HG03196 (cell line): ENCODE measurements around the gene FETUB.

ENCODE experiments used
- ATAC-seq: cut with Tn5 transposase; IDR thresholded peaks from one replicate; pipeline ENCODE4 v1.9.1; 2021; ENCODE audit not compliant: unreplicated experiment

FETUB gene

DNA sequence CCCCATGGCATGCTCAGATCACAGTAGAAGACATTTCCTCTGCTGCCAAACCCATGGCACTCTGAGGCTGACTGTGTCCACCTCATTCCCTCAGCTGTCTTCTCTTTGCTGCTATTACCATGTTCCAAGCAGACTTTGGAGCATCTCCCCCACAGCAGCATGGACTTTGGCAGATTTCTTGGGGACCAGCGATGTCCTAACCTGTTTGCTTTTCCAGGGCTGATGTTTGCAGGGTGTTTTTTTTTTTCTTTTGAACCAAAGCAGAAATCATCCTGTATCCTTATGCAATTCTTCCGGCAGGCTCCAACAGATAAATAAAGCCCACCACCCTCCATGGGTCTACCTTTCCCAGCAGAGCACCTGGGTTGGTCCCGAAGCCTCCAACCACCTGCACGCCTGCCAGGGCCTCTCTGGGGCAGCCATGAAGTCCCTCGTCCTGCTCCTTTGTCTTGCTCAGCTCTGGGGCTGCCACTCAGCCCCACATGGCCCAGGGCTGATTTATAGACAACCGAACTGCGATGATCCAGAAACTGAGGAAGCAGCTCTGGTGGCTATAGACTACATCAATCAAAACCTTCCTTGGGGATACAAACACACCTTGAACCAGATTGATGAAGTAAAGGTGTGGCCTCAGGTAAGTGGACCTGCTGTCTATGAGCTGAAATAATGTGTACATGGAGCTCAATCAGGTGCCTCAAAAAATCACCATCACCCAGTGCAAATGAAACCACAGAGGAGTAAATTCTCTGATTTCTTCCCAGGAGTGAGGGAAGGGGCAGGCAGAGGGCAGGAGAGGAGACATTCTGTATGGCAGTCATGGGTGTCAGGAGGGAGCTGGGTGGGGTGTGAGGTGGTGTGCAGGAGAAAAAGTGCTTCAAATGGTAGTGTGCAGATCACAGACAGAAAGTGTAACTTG, 27.2 kb upstream of the FETUB start, which contains the start of gene AHSG:
Gene AHSG, plus strand, starts transcription at position 340 of the 916 bp plus-strand sequence. Its CDS starts 82 bp downstream, at position 422.
- no peak for ATAC-seq

DNA sequence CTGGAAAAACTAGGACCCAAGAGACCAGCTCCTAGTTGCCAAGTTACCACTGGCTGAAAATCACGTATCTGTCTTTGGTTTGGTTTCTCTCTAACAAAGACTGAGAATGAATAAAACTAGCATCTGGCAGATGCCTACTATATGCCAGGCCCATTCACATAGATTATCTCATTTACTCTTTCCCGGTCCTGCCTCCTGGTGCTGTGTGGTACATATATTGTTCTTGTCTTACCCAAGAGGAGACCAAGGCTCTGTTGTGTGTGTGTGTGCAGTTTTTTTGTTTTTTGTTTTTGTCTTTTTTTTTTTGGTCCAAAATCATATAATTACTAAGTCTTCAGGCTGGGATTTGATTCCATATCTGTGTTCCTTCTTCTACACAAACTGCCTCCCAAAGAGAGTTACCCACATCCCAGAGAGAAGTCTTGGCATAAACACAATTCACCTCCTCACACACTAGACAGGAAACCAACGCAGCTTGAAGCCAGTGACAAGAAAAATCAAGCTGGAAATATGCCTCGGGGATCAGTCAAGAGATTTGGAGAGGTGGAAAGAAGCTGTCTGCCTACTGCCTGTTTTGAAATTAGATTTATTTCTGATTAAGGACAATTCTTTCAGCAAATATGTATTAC, 26.4 kb upstream of the FETUB start:
- ATAC-seq, result no peak

DNA sequence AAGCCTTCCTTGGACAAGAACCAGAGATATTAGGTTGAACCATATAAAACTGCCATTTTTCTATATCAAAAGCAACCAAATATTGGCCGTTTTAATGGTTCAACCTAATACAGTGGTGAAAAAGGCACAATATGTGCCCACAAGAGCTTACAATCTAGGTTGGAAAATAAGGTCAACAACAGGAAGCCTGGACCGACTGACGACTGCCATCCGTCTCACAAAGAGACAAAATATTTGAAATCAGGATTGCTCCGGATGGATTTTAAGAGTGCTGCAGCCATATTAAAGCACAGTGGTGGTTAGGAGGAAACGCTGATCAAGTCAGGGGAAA, 26.0 kb upstream of the FETUB start:
- no peak for ATAC-seq

- no peak for ATAC-seq
These were observed 25.4 kb upstream of the FETUB start for GRCh38 chr3:186614597-186615483.

DNA sequence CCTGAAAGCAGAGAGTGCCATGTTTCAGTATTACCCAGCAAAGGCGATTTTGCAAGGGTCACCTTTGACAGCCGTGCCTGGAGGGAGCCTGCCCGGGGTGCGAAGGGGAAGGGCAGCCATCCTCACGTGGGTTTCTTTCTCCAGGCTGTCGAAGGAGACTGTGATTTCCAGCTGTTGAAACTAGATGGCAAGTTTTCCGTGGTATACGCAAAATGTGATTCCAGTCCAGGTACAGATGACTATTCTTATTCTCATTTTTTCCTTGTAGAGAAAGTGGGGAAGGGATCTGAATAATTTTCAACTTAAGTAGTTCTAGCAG, 23.9 kb upstream of the FETUB start:
- no peak for ATAC-seq

- peak; percentile 95 for ATAC-seq
These were observed 22.9 kb upstream of the FETUB start for GRCh38 chr3:186617036-186617946.

DNA sequence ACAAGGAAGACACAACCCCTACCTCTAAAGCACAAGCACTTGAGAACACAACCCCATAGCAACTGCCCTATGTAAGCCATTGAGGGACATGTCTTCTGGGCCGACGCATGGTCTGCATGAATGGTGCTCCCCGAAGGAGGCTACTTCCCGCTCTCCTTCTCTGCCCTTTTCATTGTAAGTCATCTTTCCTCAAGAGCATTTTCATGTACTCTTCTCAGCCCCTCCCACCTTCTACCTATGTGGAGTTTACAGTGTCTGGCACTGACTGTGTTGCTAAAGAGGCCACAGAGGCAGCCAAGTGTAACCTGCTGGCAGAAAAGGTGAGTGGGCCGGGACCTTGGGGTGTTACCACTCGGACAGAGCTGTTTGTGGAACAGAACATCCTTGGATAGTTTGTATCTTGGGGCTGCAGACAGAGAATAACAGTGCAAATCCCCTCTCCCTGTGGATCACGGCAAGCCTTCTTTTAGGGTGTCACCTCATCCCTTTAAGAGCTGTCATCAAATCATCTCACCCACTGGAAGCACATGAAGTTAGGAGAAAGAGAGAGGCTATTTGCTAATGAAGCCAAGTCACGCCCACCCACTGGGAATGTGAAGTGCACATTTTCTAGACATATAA, 21.8 kb upstream of the FETUB start:
- ATAC-seq, result no peak

- ATAC-seq, result no peak
These were observed 20.4 kb upstream of the FETUB start for GRCh38 chr3:186619787-186620212.

DNA sequence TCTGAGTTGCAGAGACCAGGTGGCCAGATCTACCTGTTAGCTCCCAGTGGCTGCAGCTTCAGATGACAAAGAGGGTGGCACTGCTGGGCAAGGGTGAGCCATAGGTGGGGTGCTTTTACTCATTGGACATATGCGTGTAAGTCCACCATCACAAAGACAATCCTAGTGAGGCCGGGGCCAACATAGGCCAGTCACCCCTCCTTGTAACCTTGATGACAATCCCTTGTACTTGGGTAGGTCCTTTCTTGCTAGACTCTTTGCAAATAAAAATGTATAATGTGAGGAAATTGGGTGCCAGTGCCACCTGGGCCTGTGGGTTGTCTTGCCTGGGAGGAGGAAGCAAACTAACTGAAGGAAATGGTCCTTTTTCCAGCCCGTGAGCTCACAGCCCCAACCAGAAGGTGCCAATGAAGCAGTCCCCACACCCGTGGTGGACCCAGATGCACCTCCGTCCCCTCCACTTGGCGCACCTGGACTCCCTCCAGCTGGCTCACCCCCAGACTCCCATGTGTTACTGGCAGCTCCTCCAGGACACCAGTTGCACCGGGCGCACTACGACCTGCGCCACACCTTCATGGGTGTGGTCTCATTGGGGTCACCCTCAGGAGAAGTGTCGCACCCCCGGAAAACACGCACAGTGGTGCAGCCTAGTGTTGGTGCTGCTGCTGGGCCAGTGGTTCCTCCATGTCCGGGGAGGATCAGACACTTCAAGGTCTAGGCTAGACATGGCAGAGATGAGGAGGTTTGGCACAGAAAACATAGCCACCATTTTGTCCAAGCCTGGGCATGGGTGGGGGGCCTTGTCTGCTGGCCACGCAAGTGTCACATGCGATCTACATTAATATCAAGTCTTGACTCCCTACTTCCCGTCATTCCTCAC, 19.7 kb upstream of the FETUB start:
- no peak for ATAC-seq

GRCh38 chr3:186621894-186622650, 18.1 kb upstream of the FETUB start:
- ATAC-seq, result no peak

- ATAC-seq, result no peak
These were observed 17.4 kb upstream of the FETUB start for GRCh38 chr3:186622651-186623310.

DNA sequence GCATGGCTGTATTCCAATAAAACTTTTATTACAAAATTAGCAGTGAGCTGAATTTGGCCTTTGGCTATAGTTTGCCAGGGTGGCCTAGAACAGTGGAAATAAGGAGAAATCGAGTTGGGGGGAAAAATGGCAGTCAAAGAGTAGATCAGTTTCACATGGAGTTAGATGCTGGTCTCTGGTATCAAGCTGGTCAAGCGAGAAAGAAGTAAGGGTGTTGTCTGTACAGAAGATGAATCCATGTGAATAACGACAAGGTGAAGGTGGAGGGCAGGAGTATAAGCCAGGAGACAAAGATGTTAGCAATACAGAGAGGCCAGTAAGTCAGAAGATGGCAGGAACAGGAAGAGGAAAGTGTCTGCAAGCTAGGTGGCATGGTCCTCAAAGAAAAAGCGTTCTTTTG, 15.6 kb upstream of the FETUB start:
- no peak for ATAC-seq

DNA sequence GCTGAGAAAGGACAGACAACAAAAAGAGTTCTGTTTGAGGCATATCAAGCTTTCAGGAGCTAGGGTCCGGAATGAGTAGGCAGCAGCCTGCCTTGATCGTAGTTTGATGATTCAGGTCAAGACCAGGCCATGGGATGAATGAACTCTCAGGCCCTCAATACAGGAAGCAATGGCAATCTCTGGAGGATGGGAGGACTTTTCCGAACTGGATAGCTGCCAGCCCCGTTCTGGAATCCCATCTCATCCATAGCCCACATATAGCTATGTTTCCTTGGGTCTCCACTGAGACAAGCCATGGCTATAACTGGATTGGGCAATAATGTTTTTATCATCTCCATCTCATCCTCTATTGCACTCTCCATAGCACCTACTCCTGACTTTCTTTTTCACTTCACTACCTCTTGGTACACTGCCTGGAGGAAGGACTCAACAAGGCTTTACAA, 14.6 kb upstream of the FETUB start:
- ATAC-seq, result no peak

- ATAC-seq, result no peak
These were observed 13.8 kb upstream of the FETUB start for GRCh38 chr3:186626254-186626847.

- ATAC-seq, result no peak
These were observed 12.3 kb upstream of the FETUB start for GRCh38 chr3:186627852-186628414.

DNA sequence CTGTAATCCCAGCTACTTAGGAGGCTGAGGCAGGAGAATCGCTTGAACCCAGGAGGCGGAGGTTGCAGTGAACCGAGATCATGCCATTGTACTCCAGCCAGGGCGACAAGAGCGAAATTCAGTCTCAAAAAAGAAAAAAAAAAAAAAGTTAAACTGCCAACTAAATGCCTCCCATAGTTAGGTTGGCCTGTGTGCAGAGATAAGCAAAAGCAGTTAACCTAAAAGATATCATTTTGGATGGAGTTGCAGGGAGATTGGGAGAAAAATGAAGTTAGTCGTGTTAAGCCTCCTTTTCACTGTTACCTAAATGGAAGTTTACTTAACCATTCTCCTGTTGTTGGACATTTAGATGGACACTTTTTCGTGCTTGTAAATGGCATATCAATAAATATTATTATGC, 11.4 kb upstream of the FETUB start:
- ATAC-seq, result no peak
